ENCODE measurements around the gene NEDD4.
"Not testable (repeated sequence)": the region's sequence is repeated elsewhere in the genome, so short reads cannot be mapped to it uniquely, and the experiment has no call there.

NEDD4 gene

DNA sequence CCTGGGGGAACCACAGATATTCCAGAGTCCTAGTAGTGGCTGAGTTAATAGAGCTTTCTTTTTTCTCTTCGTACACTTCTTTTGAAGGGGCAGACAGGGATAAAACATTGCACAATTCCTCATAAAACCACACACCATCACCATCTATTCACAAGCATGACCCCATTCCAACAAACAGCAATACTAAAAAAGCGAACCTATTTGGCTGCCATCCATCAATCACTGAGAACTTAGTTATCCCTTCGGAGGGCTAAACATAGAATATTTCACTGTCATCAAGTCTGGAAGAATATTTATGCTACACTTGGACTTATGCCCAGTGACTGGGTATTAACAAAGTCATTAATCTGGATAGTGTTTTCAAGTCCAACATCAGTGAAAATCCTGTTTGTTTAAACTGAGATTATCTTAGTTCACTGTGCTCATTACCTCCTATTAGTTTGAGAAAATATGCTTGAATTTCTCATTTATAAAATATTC is 170.2 kb downstream of the NEDD4 start:
- no peaks in the 10 kb centered on the region for H3K9me3 ChIP-seq
- no peak overlapping the region for H3K27ac ChIP-seq
- H3K4me3 ChIP-seq (ENCODE audit: low read depth in 1 of 2, low read length in 1 of 2): no peak overlapping the region
- H3K4me1 ChIP-seq (ENCODE audit: control insufficient read depth in 1 of 2, insufficient read depth in 1 of 2, low read depth in 1 of 2, low read length in 1 of 2): no peaks in the 10 kb centered on the region
- TF ChIP-seq, protein P1, sequence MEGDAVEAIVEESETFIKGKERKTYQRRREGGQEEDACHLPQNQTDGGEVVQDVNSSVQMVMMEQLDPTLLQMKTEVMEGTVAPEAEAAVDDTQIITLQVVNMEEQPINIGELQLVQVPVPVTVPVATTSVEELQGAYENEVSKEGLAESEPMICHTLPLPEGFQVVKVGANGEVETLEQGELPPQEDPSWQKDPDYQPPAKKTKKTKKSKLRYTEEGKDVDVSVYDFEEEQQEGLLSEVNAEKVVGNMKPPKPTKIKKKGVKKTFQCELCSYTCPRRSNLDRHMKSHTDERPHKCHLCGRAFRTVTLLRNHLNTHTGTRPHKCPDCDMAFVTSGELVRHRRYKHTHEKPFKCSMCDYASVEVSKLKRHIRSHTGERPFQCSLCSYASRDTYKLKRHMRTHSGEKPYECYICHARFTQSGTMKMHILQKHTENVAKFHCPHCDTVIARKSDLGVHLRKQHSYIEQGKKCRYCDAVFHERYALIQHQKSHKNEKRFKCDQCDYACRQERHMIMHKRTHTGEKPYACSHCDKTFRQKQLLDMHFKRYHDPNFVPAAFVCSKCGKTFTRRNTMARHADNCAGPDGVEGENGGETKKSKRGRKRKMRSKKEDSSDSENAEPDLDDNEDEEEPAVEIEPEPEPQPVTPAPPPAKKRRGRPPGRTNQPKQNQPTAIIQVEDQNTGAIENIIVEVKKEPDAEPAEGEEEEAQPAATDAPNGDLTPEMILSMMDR (IDR thresholded peaks at IDR 0.05): no peak
- H3K36me3 ChIP-seq: peaks cover 12% of the 10 kb centered on the region
- H3K27me3 ChIP-seq: no peaks in the 10 kb centered on the region

DNA sequence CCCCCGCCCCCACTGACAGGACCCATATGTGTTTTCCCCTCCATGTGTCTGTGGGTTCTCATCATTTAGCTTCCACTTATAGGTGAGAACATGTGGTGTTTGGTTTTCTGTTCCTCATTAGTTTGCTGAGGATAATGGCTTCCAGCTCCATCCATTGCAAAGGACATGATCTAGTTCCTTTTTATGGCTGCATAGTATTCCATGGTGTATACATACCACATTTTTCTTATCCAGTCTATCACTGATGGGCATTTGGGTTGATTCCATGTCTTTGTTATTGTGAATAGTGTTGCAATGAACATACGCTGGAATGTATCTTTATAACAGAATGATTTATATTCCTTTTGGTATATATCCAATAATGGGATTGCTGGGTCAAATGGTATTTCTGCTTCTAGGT is 171.7 kb downstream of the NEDD4 start:
- not testable (repeated sequence) for H3K9me3 ChIP-seq; H3K4me3 ChIP-seq (ENCODE audit: low read depth in 1 of 2, low read length in 1 of 2); H3K36me3 ChIP-seq; H3K27me3 ChIP-seq; H3K4me1 ChIP-seq (ENCODE audit: control insufficient read depth in 1 of 2, insufficient read depth in 1 of 2, low read depth in 1 of 2, low read length in 1 of 2); H3K27ac ChIP-seq

DNA sequence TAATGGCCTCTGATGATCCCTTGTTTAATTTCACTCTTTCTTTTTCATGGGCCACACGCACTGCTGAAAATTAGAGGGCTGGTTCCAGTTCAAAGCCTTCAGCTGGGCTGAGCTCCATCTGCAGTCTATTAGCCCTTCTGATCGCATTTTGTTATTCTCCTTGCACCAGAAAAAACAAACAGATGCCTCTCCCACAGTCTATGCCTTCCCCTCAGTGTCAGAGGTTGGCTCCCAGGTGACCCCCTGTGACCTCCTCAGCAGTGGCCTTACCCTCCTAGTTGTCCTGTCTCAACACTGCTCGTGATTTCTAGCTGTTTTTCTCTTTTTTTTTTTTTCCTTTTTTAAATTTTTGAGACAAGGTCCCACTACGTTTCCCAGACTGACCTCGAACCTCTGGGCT is 173.4 kb downstream of the NEDD4 start:
- Histone ChIP-seq H3K27me3 (no peaks in the 10 kb centered on the region), H3K27ac (no peak overlapping the region), H3K4me1 (ENCODE audit: control insufficient read depth in 1 of 2, insufficient read depth in 1 of 2, low read depth in 1 of 2, low read length in 1 of 2) (no peaks in the 10 kb centered on the region), H3K36me3 (no peaks in the 10 kb centered on the region), H3K4me3 (ENCODE audit: low read depth in 1 of 2, low read length in 1 of 2) (no peak overlapping the region), H3K9me3 (no peaks in the 10 kb centered on the region)
- TF ChIP-seq, protein P1 (IDR thresholded peaks at IDR 0.05): no peak

DNA sequence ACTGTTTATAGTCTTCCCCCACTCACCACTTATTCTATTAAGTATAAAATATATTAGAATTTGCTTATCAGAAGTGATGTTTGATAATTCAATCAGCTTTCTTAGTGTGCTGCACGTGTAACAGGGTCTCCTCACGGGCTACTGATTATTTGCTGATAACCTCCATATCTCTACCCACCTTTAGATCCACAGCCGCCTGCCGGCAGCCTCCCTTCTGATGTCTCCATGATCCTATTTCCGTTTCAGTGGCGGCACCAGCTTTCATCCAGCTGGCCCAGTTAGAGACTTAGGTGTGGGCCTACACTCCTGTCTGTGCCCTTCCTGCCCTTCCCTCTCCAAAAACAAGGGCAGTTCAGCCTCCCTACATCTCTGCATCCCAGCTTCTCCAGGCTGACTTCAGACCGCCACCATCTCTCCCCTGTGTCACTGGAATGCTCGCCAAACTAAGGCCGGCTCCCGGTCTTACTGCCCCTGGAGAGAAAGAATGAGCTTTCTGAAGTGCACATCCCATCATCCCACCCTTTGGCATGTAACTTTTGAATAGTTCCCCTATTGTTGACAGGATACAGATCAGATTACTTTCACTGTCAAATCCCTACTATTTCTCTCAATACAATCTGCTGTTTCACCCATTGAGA is 173.9 kb downstream of the NEDD4 start:
- no peaks in the 10 kb centered on the region for H3K9me3 ChIP-seq
- H3K36me3 ChIP-seq: no peaks in the 10 kb centered on the region
- no peak overlapping the region for H3K27ac ChIP-seq
- TF ChIP-seq, protein P1 (IDR thresholded peaks at IDR 0.05): no peak
- no peaks in the 10 kb centered on the region for H3K27me3 ChIP-seq
- no peak overlapping the region for H3K4me3 ChIP-seq (ENCODE audit: low read depth in 1 of 2, low read length in 1 of 2)
- no peaks in the 10 kb centered on the region for H3K4me1 ChIP-seq (ENCODE audit: control insufficient read depth in 1 of 2, insufficient read depth in 1 of 2, low read depth in 1 of 2, low read length in 1 of 2)

DNA sequence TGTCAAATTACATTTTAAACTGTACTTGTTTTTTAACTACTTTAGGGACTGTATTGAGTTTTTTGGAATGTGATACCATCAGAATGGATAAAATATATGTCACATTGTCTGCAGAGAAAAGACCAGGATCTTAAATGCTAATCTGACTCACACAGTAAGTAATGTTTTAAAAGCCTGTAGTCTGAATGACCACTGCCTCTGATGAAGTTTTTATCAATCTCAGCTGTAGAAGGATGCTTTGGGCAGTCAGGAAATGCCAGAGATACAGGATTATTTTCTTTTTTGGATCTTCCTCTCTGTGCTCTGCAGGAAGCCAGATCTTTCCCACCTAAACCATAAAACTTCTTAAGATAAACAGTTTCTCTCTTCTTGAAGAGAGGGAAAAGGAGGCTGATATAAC is 177.4 kb downstream of the NEDD4 start:
- Histone ChIP-seq H3K36me3 (no peaks in the 10 kb centered on the region), H3K27me3 (no peaks in the 10 kb centered on the region), H3K27ac (no peak overlapping the region), H3K4me1 (ENCODE audit: control insufficient read depth in 1 of 2, insufficient read depth in 1 of 2, low read depth in 1 of 2, low read length in 1 of 2) (no peaks in the 10 kb centered on the region), H3K9me3 (no peaks in the 10 kb centered on the region), H3K4me3 (ENCODE audit: low read depth in 1 of 2, low read length in 1 of 2) (no peak overlapping the region)
- TF ChIP-seq, protein P1 (IDR thresholded peaks at IDR 0.05): no peak

DNA sequence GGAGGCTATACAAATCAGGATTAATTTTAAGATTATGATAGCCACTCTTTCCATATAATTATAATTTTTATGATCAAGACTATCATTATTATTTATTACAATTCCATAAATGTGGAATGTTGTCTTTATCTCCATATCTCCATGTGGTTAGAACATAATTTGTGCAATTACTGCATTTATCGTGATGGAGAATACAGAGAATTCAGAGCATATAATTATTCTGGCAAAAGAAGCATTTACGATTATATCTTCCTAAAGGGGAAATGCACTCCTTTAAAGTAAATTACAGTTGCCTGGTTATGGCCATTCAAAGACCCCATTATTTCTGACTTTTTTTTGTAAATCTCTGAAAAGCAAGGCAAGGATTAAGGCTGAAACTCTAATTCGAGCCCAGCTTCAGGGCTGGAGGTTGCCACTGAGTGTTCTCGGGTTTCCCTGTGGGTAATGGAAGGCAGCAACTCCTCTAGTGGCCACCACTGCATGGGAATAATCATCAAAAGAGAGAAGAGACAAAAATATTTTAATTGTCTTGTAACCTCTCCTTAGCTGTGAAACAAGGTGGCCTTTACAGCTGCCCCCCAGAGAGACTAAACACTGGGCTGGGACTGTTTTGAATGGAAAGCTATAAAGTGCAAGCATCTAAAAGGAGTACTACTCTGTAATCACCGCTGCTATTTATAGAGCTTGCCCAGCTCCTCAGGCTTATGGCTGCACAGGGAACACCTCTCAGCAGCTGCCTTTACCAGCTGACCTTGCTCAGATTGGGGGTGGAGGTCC is 190.6 kb downstream of the NEDD4 start:
- H3K4me3 ChIP-seq (ENCODE audit: low read depth in 1 of 2, low read length in 1 of 2): no peak overlapping the region

More for the DNA sequence above, 190.6 kb downstream of the NEDD4 start:
- Histone ChIP-seq H3K9me3 (no peaks in the 10 kb centered on the region), H3K27ac (no peak overlapping the region), H3K27me3 (no peaks in the 10 kb centered on the region), H3K4me1 (ENCODE audit: control insufficient read depth in 1 of 2, insufficient read depth in 1 of 2, low read depth in 1 of 2, low read length in 1 of 2) (no peaks in the 10 kb centered on the region), H3K36me3 (no peaks in the 10 kb centered on the region)
- TF ChIP-seq, protein P1 (IDR thresholded peaks at IDR 0.05): no peak

All from neutrophil (primary cell).